B cell (primary cell): ENCODE data around the gene DNAJC1. TPM values are rescaled to one million over a fixed set of nuclear protein-coding genes. Genes with fewer than 3 reads are reported as not detected.

Experiments used
- ATAC-seq: fragments of 200-7000 bp; cut with Tn5 transposase; one replicate; pipeline ENCODE4 v1.10.0; 2021; ENCODE audit warnings: low read depth, mild to moderate bottlenecking, moderate number of reproducible peaks, moderate library complexity
- CTCF ChIA-PET: fragments of 350-600 bp; sonication (Branson Sonifier 250); formaldehyde crosslinking; loops from one replicate; lab custom pipeline; 2021; ENCODE audit warnings: antibody characterized with exemption, inconsistent platforms; lab: Charles Lee
- POLR2A ChIA-PET: fragments of 350-600 bp; sonication (Branson Sonifier 250); formaldehyde crosslinking; loops from one replicate; lab custom pipeline; 2021; ENCODE audit warnings: antibody characterized with exemption; lab: Charles Lee
- DNase-seq: peaks from one replicate; pipeline ENCODE4 v3.0.0; 2013
- H2AFZ ChIP-seq: 2 replicates; pipeline ENCODE4 v1.6.1; 2012; ENCODE audit warnings: mild to moderate bottlenecking, low read depth, low read length; ENCODE audit not compliant: insufficient read depth, poor library complexity, severe bottlenecking
- H3K27ac ChIP-seq, 2 donors: 1 replicate in 1 of 2; 2 replicates in 1 of 2; pipeline ENCODE4 v1.5.1; 2012 to 2013; ENCODE audit warnings: low read length in 2 of 2, mild to moderate bottlenecking in 2 of 2, moderate library complexity in 1 of 2
- H3K27me3 ChIP-seq, 4 experiments: fragments of 200-600 bp in 1 of 4; sonication (generic) in 1 of 4; replicated peaks in 1 of 4; 1 replicate in 2 of 4; 2 replicates in 2 of 4; pipeline versions ENCODE4 v1.6.1 to v1.7.0; 2013 to 2016; ENCODE audit warnings: low read length in 3 of 4, mild to moderate bottlenecking in 2 of 4, mixed read lengths in 1 of 4, moderate library complexity in 1 of 4; ENCODE audit not compliant: insufficient read depth in 4 of 4, control insufficient read depth in 3 of 4; ENCODE audit errors: control extremely low read depth in 1 of 4
- H3K36me3 ChIP-seq, 2 experiments: replicated peaks in 1 of 2; 1 replicate in 1 of 2; 2 replicates in 1 of 2; pipeline versions ENCODE4 v1.6.1 to v1.7.1; 2013; ENCODE audit warnings: low read length in 1 of 2; ENCODE audit not compliant: insufficient read depth in 2 of 2, control insufficient read depth in 1 of 2; ENCODE audit errors: control extremely low read depth in 1 of 2, extremely low read depth in 1 of 2
- H3K4me1 ChIP-seq, 2 donors: fragments of 200-600 bp in 1 of 2; sonication (generic) in 1 of 2; 1 replicate in 1 of 2; 2 replicates in 1 of 2; pipeline versions ENCODE4 v1.5.1 to v1.6.1; 2013 to 2017; ENCODE audit warnings: low read length in 2 of 2; ENCODE audit not compliant: control insufficient read depth in 2 of 2, insufficient read depth in 2 of 2
- H3K4me2 ChIP-seq: replicated peaks from 2 replicates; pipeline ENCODE3; 2012; ENCODE audit warnings: mild to moderate bottlenecking, low read depth, low read length; ENCODE audit not compliant: poor library complexity, severe bottlenecking
- H3K4me3 ChIP-seq, 5 experiments: fragments of 200-600 bp in 1 of 5; sonication (generic) in 1 of 5; 1 replicate in 3 of 5; 2 replicates in 2 of 5; pipeline versions ENCODE4 v1.5.1 to v1.7.0; 2011 to 2016; ENCODE audit warnings: low read length in 4 of 5, mild to moderate bottlenecking in 4 of 5, low read depth in 2 of 5, control low read depth in 1 of 5, moderate library complexity in 1 of 5; ENCODE audit not compliant: insufficient read depth in 1 of 5; ENCODE audit errors: control extremely low read depth in 1 of 5, extremely low read depth in 1 of 5
- H3K79me2 ChIP-seq: fragments of 200-600 bp; sonication (generic); one replicate; pipeline ENCODE4 v1.6.0; 2016; ENCODE audit warnings: low read length; ENCODE audit not compliant: control insufficient read depth, insufficient read depth
- H3K9ac ChIP-seq: fragments of 200-600 bp; sonication (generic); 2 replicates; pipeline ENCODE4 v1.6.1; 2017; ENCODE audit warnings: mild to moderate bottlenecking, low read length, moderate library complexity
- H3K9me3 ChIP-seq, 3 donors: one replicate each; pipeline versions ENCODE4 v1.6.1 to v1.7.1; 2013; ENCODE audit warnings: low read length in 2 of 3; ENCODE audit not compliant: control insufficient read depth in 2 of 3, insufficient read depth in 1 of 3; ENCODE audit errors: control extremely low read depth in 1 of 3
- H4K20me1 ChIP-seq: 2 replicates; pipeline ENCODE4 v1.6.0; 2012; ENCODE audit warnings: mild to moderate bottlenecking, low read length; ENCODE audit not compliant: insufficient read depth, control insufficient read depth, poor library complexity, severe bottlenecking
- H3K27ac Mint-ChIP-seq: one replicate; pipeline ENCODE4 v1.8.0; 2021; ENCODE audit warnings: mixed read lengths
- H3K27me3 Mint-ChIP-seq: one replicate; pipeline ENCODE4 v1.8.0; 2021; ENCODE audit warnings: mixed read lengths
- H3K4me1 Mint-ChIP-seq: one replicate; pipeline ENCODE4 v1.8.0; 2021; ENCODE audit warnings: mixed read lengths
- H3K4me3 Mint-ChIP-seq: one replicate; pipeline ENCODE4 v1.8.0; 2021; ENCODE audit warnings: mixed read lengths
- H3K9me3 Mint-ChIP-seq: one replicate; pipeline ENCODE4 v1.8.0; 2022; ENCODE audit warnings: mixed read lengths; ENCODE audit not compliant: insufficient read depth
- CTCF ChIP-seq: fragments of 200-600 bp; IDR thresholded peaks from one replicate; pipeline ENCODE4 v1.8.0; 2022; ENCODE audit warnings: antibody characterized with exemption, mild to moderate bottlenecking
- EZH2 ChIP-seq: IDR thresholded peaks from 2 replicates; pipeline ENCODE4 v1.6.1; 2012; ENCODE audit warnings: borderline replicate concordance, low read depth, mild to moderate bottlenecking, moderate library complexity, low read length; ENCODE audit not compliant: insufficient read depth, poor library complexity, severe bottlenecking
- WGBS: methylation state at CpG from one replicate; pipeline ENCODE4 v1.1.5; 2013; ENCODE audit warnings: missing lambda C conversion rate; ENCODE audit not compliant: insufficient coverage; 5-methylcytosine and 5-hydroxymethylcytosine counted together
- intact Hi-C: fragments of 100-400 bp; cut with micrococcal nuclease; formaldehyde crosslinking; loops from one replicate; pipeline ENCODE4 v1.10.0; 2022
- polyA plus RNA-seq: library from polyadenylated mRNA; depleted of rRNA; stranded (reverse); fragments of >200 nt; gene quantifications from 2 replicates; pipeline ENCODE4 v1.2.3, GENCODE V29; 2012
- total RNA-seq, 2 donors: library from RNA; stranded (reverse); fragments of 120-200 nt in 1 of 2; gene quantifications; 1 replicate in 1 of 2; 2 replicates in 1 of 2; pipeline versions ENCODE4 v1.2.3 to v1.2.4, GENCODE V29; 2013 to 2022

DNAJC1 gene
- total and polyA plus RNA-seq, 2 donors (not counting 1 experiment from before 2014, with no cell fraction given), result 9.4 to 15.4 TPM

DNA sequence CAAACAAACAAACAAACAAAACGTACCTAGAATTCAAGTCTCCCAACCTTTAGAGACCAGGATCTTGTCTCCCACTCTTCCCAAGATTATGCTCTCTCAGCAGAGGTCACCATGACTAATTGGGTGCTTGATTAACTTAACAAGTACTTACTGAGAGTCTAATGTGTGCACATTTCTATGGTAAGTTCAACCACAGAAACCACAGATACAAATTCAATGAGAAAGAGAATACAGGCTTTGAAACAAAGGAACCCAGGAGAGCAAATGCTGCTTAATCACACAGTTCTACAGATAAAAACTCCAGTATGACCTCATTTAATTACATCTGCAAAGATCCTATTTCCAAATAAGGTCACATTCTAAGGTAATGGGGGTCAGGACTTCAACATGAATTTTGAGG, 142.8 kb downstream of the DNAJC1 start:
- intact Hi-C loops, result no loop called here
- no peaks in the 10 kb centered on the region for H3K4me1 Mint-ChIP-seq
- H2AFZ ChIP-seq, result no peak overlapping the region
- WGBS, result 100% methylated on average over 1 of the region's 1 CpG
- no peak overlapping the region for H3K9ac ChIP-seq
- H3K27me3 Mint-ChIP-seq, result no peaks in the 10 kb centered on the region
- ATAC-seq (no peak), DNase-seq (no peak)
- CTCF ChIA-PET, result interaction anchor here (0.9 kb wide), 1 partner anchor 1225 kb away, joined by 3 read pairs; no protein-coding TSS in a partner anchor
- H3K4me3 Mint-ChIP-seq, result no peak overlapping the region
- no peak overlapping the region for H3K27ac ChIP-seq
- no peaks in the 10 kb centered on the region for H3K27me3 ChIP-seq
- no peak overlapping the region for H3K4me2 ChIP-seq
- no peak overlapping the region for H3K27ac Mint-ChIP-seq
- H3K4me1 ChIP-seq, result no peaks in the 10 kb centered on the region
- H3K4me3 ChIP-seq, result no peak overlapping the region
- H3K9me3 ChIP-seq, result no peaks in the 10 kb centered on the region
- H3K36me3 ChIP-seq, result no peaks in the 10 kb centered on the region
- no peaks in the 10 kb centered on the region for H3K9me3 Mint-ChIP-seq
- H4K20me1 ChIP-seq, result no peaks in the 10 kb centered on the region
- no peaks in the 10 kb centered on the region for H3K79me2 ChIP-seq
- TF ChIP-seq EZH2, result no peak
- TF ChIP-seq CTCF, result no peak
- POLR2A ChIA-PET, result no interaction called here

DNA sequence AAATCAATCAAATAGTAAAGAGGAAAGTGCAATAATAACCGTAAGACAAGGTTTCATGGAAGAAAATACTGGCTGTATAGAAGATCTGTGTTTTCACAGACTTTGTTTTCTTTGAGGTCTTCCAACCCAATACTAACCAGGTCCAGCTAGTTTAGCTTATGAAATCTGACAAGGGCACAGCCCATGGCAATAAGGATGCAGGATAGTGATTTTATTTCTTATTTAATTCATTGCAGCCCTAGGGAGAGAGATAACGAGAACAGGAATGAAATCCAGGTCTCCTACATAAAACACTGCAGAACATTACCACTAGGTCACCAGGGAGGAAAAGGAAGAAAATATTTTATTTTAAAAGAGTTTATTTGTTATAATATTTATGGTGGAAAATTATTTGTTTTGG, 145.1 kb downstream of the DNAJC1 start:
- CTCF ChIA-PET, result no interaction called here
- Mint-ChIP-seq H3K4me3 (no peak overlapping the region), H3K9me3 (no peaks in the 10 kb centered on the region), H3K27me3 (no peaks in the 10 kb centered on the region), H3K27ac (no peak overlapping the region), H3K4me1 (no peaks in the 10 kb centered on the region)
- Histone ChIP-seq H3K27ac (no peak overlapping the region), H3K9me3 (no peaks in the 10 kb centered on the region), H3K79me2 (no peaks in the 10 kb centered on the region), H3K27me3 (no peaks in the 10 kb centered on the region), H4K20me1 (no peaks in the 10 kb centered on the region), H3K4me3 (no peak overlapping the region), H3K9ac (no peak overlapping the region), H3K36me3 (no peaks in the 10 kb centered on the region), H3K4me1 (no peaks in the 10 kb centered on the region), H2AFZ (no peak overlapping the region), H3K4me2 (no peak overlapping the region)
- ATAC-seq, result no peak
- TF ChIP-seq CTCF (no peak), EZH2 (no peak)
- no peak for DNase-seq
- WGBS, result no CpG with 5 or more reads among the region's 2 CpGs
- intact Hi-C loops, result no loop called here
- POLR2A ChIA-PET, result no interaction called here
